HepG2 (cell line): Measurements from ENCODE around the gene ABHD17A. TPM values are rescaled to one million over a fixed set of nuclear protein-coding genes. Genes with fewer than 3 reads are reported as not detected.

ENCODE experiments used
- GMEB1 ChIP-seq: sonication (generic); formaldehyde crosslinking; IDR thresholded peaks from 2 replicates; pipeline ENCODE4 v1.5.1; 2020; ENCODE audit warnings: missing genetic modification reagents, mild to moderate bottlenecking, borderline replicate concordance
- GMEB2 ChIP-seq: IDR thresholded peaks from 2 replicates; pipeline ENCODE4 v1.6.1; 2016; ENCODE audit warnings: missing biosample characterization, missing genetic modification reagents, low read depth
- HNF4A ChIP-seq: sonication (generic); formaldehyde crosslinking; IDR thresholded peaks from 2 replicates; pipeline ENCODE4 v1.4.0; 2020; ENCODE audit warnings: missing genetic modification reagents
- KMT2B ChIP-seq: IDR thresholded peaks from 2 replicates; pipeline ENCODE4 v1.6.1; 2016; ENCODE audit warnings: missing genetic modification reagents, missing compliant biosample characterization
- SKIL ChIP-seq: sonication (generic); formaldehyde crosslinking; IDR thresholded peaks from 2 replicates; pipeline ENCODE4 v1.8.0; 2022; ENCODE audit warnings: missing genetic modification reagents, mild to moderate bottlenecking, moderate library complexity, borderline replicate concordance
- ZBTB39 ChIP-seq: sonication (generic); formaldehyde crosslinking; IDR thresholded peaks from 2 replicates; pipeline ENCODE4 v1.5.0; 2020; ENCODE audit warnings: missing genetic modification reagents
- ZNF407 ChIP-seq: sonication (generic); formaldehyde crosslinking; IDR thresholded peaks from one replicate; pipeline ENCODE4 v1.5.1; 2020; ENCODE audit warnings: mild to moderate bottlenecking, missing genetic modification reagents; ENCODE audit errors: not compliant biosample characterization
- ZNF761 ChIP-seq: sonication (generic); formaldehyde crosslinking; conservative IDR thresholded peaks from 2 replicates; pipeline ENCODE4 v1.4.0; 2020; ENCODE audit warnings: mild to moderate bottlenecking, missing genetic modification reagents
- polyA plus RNA-seq, 8 experiments: library from polyadenylated mRNA; depleted of rRNA in 3 of 8; stranded (reverse) in 7 of 8; unstranded in 1 of 8; fragments of >200 nt; fragmentation: Illumina TruSeq in 4 of 8; extraction: Trizol in 4 of 8; gene quantifications; 2 replicates each; pipeline versions ENCODE4 v1.2.1 to v1.2.3, GENCODE V29; 2011 to 2016; ENCODE audit warnings: low read depth in 4 of 8, missing spikeins in 1 of 8, mixed read lengths in 1 of 8; ENCODE audit not compliant: insufficient read depth in 1 of 8
- total RNA-seq, 5 experiments: library from RNA; depleted of rRNA; stranded (reverse); fragments of >200 nt; fragmentation: Illumina TruSeq; extraction: Trizol; gene quantifications; 2 replicates each; pipeline ENCODE4 v1.2.3, GENCODE V29; 2016; ENCODE audit warnings: low read depth in 1 of 5

Gene ABHD17A
- total and polyA plus RNA-seq, 2 of the 13 experiments (the other 11 are each of a cell fraction or from before 2014, with no cell fraction given): 27.7 to 40.8 TPM

- TF ChIP-seq SKIL (peak; percentile 54; the same call in 1 of the 2 replicates), ZBTB39 (CRISPR knock-in tag) (no peak), KMT2B (CRISPR knock-in tag) (no peak; the same call in 1 of the 2 replicates), HNF4A (CRISPR knock-in tag) (no peak), GMEB2 (CRISPR knock-in tag) (no peak), GMEB1 (peak; percentile 8; the same call in 1 of the 2 replicates), ZNF407 (no peak), ZNF761 (no peak)
These were observed 21.4 kb downstream of the ABHD17A start (continued) for GRCh38 chr19:1863638-1864479.
